WTC11 (cell line): Measurements from ENCODE around the gene DNAJC16.
"Not testable (repeated sequence)": the region's sequence is repeated elsewhere in the genome, so short reads cannot be mapped to it uniquely, and the experiment has no call there.

Experiments used
- ATF1 ChIP-seq: sonication (generic); formaldehyde crosslinking; IDR thresholded peaks from 2 replicates; pipeline ENCODE4 v1.8.1; 2023; ENCODE audit warnings: mild to moderate bottlenecking, moderate library complexity, missing genetic modification reagents
- CTCF ChIP-seq: fragments of 200-600 bp; IDR thresholded peaks from 2 replicates; pipeline ENCODE4 v1.8.0; 2022; ENCODE audit warnings: antibody characterized with exemption
- JUN ChIP-seq: sonication (generic); formaldehyde crosslinking; IDR thresholded peaks from 2 replicates; pipeline ENCODE4 v1.8.0; 2023; ENCODE audit warnings: mild to moderate bottlenecking, missing genetic modification reagents
- STAT6 ChIP-seq: sonication (generic); formaldehyde crosslinking; conservative IDR thresholded peaks from 2 replicates; pipeline ENCODE4 v1.8.1; 2023; ENCODE audit warnings: mild to moderate bottlenecking, low read depth, missing genetic modification reagents, moderate library complexity
- ZMAT4 ChIP-seq: fragments of 250-450 bp; sonication (Bioruptor Pico); IDR thresholded peaks from 2 replicates; pipeline ENCODE4 v1.9.0; 2021; ENCODE audit warnings: mild to moderate bottlenecking
- ZNF317 ChIP-seq: sonication (generic); formaldehyde crosslinking; IDR thresholded peaks from 2 replicates; pipeline ENCODE4 v1.8.1; 2023; ENCODE audit warnings: low read depth, mild to moderate bottlenecking, moderate library complexity, missing genetic modification reagents, borderline replicate concordance

- TF ChIP-seq CTCF; ATF1 (CRISPR knock-in tag); ZMAT4 (CRISPR knock-in tag); JUN; STAT6 (CRISPR knock-in tag); ZNF317 (CRISPR knock-in tag): not testable (repeated sequence)
These were observed 44.2 kb upstream of the DNAJC16 start for GRCh38 chr1:15482455-15482854.
